AG08396 (cell line): ENCODE results near the gene CD247.

Experiments used
- DNase-seq: peaks from one replicate; pipeline ENCODE4 v3.0.0; 2012; ENCODE audit warnings: low spot score, mixed read lengths

Gene CD247

GRCh38 chr1:167489571-167490340, 28.6 kb downstream of the CD247 start:
- DNase-seq: no peak

GRCh38 chr1:167488786-167489185, 29.5 kb downstream of the CD247 start:
- DNase-seq: no peak

- DNase-seq: no peak
Observed at GRCh38 chr1:167487614-167488013, 30.7 kb downstream of the CD247 start.

- peak; percentile 23 for DNase-seq
Observed at GRCh38 chr1:167486090-167486824, 32.1 kb downstream of the CD247 start.

- no peak for DNase-seq
Observed at GRCh38 chr1:167484726-167485502, 33.4 kb downstream of the CD247 start.

- DNase-seq: no peak
Observed at GRCh38 chr1:167483790-167484189, 34.5 kb downstream of the CD247 start.

GRCh38 chr1:167482184-167482583, 36.1 kb downstream of the CD247 start:
- DNase-seq: no peak

GRCh38 chr1:167479331-167479979, 38.9 kb downstream of the CD247 start:
- no peak for DNase-seq

GRCh38 chr1:167477986-167478385, 40.3 kb downstream of the CD247 start:
- no peak for DNase-seq

- no peak for DNase-seq
Observed at GRCh38 chr1:167476061-167476460, 42.3 kb downstream of the CD247 start.

GRCh38 chr1:167474191-167474641, 44.1 kb downstream of the CD247 start:
- no peak for DNase-seq

GRCh38 chr1:167473761-167474160, 44.6 kb downstream of the CD247 start:
- no peak for DNase-seq

GRCh38 chr1:167472752-167473521, 45.4 kb downstream of the CD247 start:
- no peak for DNase-seq

GRCh38 chr1:167471568-167471967, 46.8 kb downstream of the CD247 start:
- no peak for DNase-seq

GRCh38 chr1:167469280-167469965, 48.9 kb downstream of the CD247 start:
- DNase-seq: no peak

GRCh38 chr1:167467752-167468151, 50.6 kb downstream of the CD247 start:
- no peak for DNase-seq

GRCh38 chr1:167467126-167467710, 51.1 kb downstream of the CD247 start:
- DNase-seq: no peak

GRCh38 chr1:167465743-167466142, 52.6 kb downstream of the CD247 start:
- no peak for DNase-seq

GRCh38 chr1:167465018-167465417, 53.3 kb downstream of the CD247 start:
- no peak for DNase-seq

GRCh38 chr1:167463875-167464575, 54.3 kb downstream of the CD247 start:
- DNase-seq: no peak
